ENCODE measurements around the gene DTWD2. TPM values are rescaled to one million over a fixed set of nuclear protein-coding genes. Genes with fewer than 3 reads are reported as not detected.

Gene DTWD2
- total RNA-seq, 4 donors from 2014 or later: 7.1 to 10.5 (median 9.1) TPM

GRCh38 chr5:118791926-118792734, 196.2 kb downstream of the DTWD2 start:
- intact Hi-C loops (cut with DNase I): loop anchor here (5.0 kb wide), 2 partner anchors 1200 to 1340 kb away; no protein-coding TSS in a partner anchor
- H3K4me3 ChIP-seq: peak overlapping the region; percentile 19 to 33 (median 27)
- H3K27me3 ChIP-seq: no peaks in the 10 kb centered on the region
- TF ChIP-seq POLR2AphosphoS5 (IDR thresholded peaks at IDR 0.05): no peak
- TF ChIP-seq CTCF (IDR thresholded peaks at IDR 0.05): peak; percentile 80 to 91 (median 82)
- TF ChIP-seq EP300 (IDR thresholded peaks at IDR 0.05): no peak
- no peak for TF ChIP-seq POLR2A (IDR thresholded peaks at IDR 0.05; ENCODE audit: low read depth)
- H3K36me3 ChIP-seq: no peaks in the 10 kb centered on the region
- DNase-seq (ENCODE audit: extremely low spot score): no peak
- peak overlapping the region; percentile 18 to 64 (median 54) for H3K27ac ChIP-seq (replicated peaks in 1 of 4)
- WGBS: 35% methylated on average over 7 of the region's 7 CpGs
- H3K4me1 ChIP-seq: peaks cover 9 to 19% (median 14%) of the 10 kb centered on the region in 4 donors
- H3K9me3 ChIP-seq: no peaks in the 10 kb centered on the region

DNA sequence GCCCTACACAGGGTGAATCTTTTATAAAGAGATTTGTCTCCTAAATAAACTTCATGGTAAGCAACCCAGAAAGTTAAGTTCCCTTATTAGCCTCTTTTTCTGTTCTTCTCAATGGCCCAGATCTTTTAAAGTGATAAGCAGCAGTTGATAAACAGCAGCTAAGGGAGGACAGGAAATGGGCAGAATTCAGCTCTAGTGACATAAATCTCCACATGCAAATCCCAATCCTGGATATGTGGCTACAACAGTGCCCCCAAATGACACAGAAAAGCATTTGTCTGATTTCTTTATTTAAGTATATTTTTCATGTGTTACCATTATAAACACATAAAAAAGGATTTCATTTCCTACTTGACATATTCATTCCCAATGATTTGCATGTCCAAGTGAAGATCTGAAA, 199.0 kb downstream of the DTWD2 start:
- Histone ChIP-seq H3K4me1 (peaks cover 9 to 19% (median 14%) of the 10 kb centered on the region in 4 donors), H3K9me3 (no peaks in the 10 kb centered on the region), H3K27me3 (no peaks in the 10 kb centered on the region), H3K27ac (replicated peaks in 1 of 4) (no peak overlapping the region), H3K4me3 (no peak overlapping the region), H3K36me3 (no peaks in the 10 kb centered on the region)
- TF ChIP-seq POLR2A (IDR thresholded peaks at IDR 0.05; ENCODE audit: low read depth) (no peak), POLR2AphosphoS5 (IDR thresholded peaks at IDR 0.05) (no peak), CTCF (IDR thresholded peaks at IDR 0.05) (no peak), EP300 (IDR thresholded peaks at IDR 0.05) (no peak)
- DNase-seq (ENCODE audit: extremely low spot score): no peak
- intact Hi-C loops (cut with DNase I): no loop called here

DNA sequence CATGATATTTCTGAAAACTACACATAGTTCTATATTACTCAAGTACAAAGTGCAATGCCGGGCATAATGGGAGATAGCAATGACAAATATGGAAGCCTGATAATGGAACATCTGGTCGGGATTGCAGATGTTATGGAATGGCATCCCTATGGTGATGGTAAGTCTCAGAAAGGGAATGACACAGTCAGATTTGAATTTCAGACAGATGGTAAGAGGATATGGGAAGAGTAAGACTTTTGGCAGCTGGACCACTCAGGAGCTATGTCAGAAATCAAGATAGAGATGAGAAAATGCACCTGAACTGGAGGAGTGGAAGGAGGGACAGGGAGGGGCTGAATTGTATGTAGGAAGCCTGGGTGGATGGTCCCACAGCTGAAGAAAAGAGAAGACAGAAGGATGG, 200.0 kb downstream of the DTWD2 start:
- intact Hi-C loops (cut with DNase I): no loop called here
- DNase-seq (ENCODE audit: extremely low spot score): no peak
- TF ChIP-seq POLR2AphosphoS5 (IDR thresholded peaks at IDR 0.05) (no peak), EP300 (IDR thresholded peaks at IDR 0.05) (no peak), CTCF (IDR thresholded peaks at IDR 0.05) (no peak), POLR2A (IDR thresholded peaks at IDR 0.05; ENCODE audit: low read depth) (no peak)
- Histone ChIP-seq H3K9me3 (no peaks in the 10 kb centered on the region), H3K4me3 (no peak overlapping the region), H3K27me3 (no peaks in the 10 kb centered on the region), H3K27ac (replicated peaks in 1 of 4) (no peak overlapping the region), H3K36me3 (no peaks in the 10 kb centered on the region), H3K4me1 (peaks cover 9 to 19% (median 14%) of the 10 kb centered on the region in 4 donors)
- 95% methylated on average over 2 of the region's 2 CpGs for WGBS

Small RNA genes within 50 kb of the gene (small RNA-seq; reads per million reads assigned to genes)
- 0 reads per million in 3 donors for gene RNU6-373P

Other genes with a start within 250 kb of the DTWD2 start
- 10 to 100 TPM; 36.3 to 65.6 (median 39.9) TPM for gene DMXL1, start 82.5 kb upstream of the DTWD2 start, total RNA-seq

All from esophagus muscularis mucosa (tissue), 4 donors.